ENCODE measurements around the gene OR9Q1. TPM values are rescaled to one million over a fixed set of nuclear protein-coding genes. Genes with fewer than 3 reads are reported as not detected.

The OR9Q1 gene
- total and polyA plus RNA-seq, 2 donors (not counting 1 experiment from before 2014, with no cell fraction given): not detected

DNA sequence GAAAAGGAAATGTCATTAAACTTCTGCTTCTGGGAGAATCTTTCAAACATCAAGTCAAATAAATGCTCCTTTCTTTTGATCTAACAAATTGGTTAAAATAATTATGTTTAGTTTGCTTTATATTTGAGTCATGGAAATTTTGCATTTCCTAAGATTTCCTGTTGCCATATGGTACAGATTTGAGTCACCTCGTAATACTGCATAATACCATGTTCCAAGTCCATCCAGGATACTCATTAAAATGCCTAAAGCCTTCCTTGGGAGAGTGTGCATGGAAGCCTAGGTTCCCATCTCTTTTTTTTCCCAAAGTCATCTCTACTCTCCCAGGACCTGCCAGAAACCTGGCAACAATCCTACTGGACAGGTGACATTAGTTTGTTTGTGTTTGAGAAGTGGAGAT lies 97.4 kb downstream of the OR9Q1 start:
- Histone ChIP-seq H3K9ac (ENCODE audit: insufficient read depth, low read length) (no peak overlapping the region), H3K27me3 (ENCODE audit: control insufficient read depth, insufficient read depth, low read length) (no peaks in the 10 kb centered on the region), H2AFZ (ENCODE audit: low read length) (no peak overlapping the region), H3K4me1 (ENCODE audit: control insufficient read depth, extremely low read depth, insufficient read depth, low read length) (no peaks in the 10 kb centered on the region), H3K27ac (ENCODE audit: insufficient read depth, low read length) (no peak overlapping the region), H3K79me2 (ENCODE audit: control insufficient read depth, insufficient read depth, low read length) (no peaks in the 10 kb centered on the region), H3K36me3 (ENCODE audit: control insufficient read depth, insufficient read depth, low read length) (no peaks in the 10 kb centered on the region), H3K9me3 (ENCODE audit: control insufficient read depth, insufficient read depth, low read depth, low read length) (no peaks in the 10 kb centered on the region), H3K4me2 (ENCODE audit: extremely low read depth, insufficient read depth, low read length) (no peak overlapping the region), H4K20me1 (ENCODE audit: control insufficient read depth, extremely low read depth, insufficient read depth, low read length) (no peaks in the 10 kb centered on the region), H3K4me3 (replicated peaks in 1 of 4; ENCODE audit: control extremely low read depth in 1 of 4, insufficient read depth in 1 of 4, low read depth in 3 of 4, low read length in 4 of 4) (no peak overlapping the region)
- no peak for DNase-seq (ENCODE audit: low read depth in 2 of 2)
- TF ChIP-seq, protein P1, sequence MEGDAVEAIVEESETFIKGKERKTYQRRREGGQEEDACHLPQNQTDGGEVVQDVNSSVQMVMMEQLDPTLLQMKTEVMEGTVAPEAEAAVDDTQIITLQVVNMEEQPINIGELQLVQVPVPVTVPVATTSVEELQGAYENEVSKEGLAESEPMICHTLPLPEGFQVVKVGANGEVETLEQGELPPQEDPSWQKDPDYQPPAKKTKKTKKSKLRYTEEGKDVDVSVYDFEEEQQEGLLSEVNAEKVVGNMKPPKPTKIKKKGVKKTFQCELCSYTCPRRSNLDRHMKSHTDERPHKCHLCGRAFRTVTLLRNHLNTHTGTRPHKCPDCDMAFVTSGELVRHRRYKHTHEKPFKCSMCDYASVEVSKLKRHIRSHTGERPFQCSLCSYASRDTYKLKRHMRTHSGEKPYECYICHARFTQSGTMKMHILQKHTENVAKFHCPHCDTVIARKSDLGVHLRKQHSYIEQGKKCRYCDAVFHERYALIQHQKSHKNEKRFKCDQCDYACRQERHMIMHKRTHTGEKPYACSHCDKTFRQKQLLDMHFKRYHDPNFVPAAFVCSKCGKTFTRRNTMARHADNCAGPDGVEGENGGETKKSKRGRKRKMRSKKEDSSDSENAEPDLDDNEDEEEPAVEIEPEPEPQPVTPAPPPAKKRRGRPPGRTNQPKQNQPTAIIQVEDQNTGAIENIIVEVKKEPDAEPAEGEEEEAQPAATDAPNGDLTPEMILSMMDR (conservative IDR thresholded peaks at IDR 0.05 in 1 of 2, IDR thresholded peaks at IDR 0.05 in 1 of 2; ENCODE audit: low read depth in 1 of 2, low read length in 2 of 2): no peak
- TF ChIP-seq EZH2 (IDR thresholded peaks at IDR 0.05; ENCODE audit: low read length, missing control alignments): no peak

DNA sequence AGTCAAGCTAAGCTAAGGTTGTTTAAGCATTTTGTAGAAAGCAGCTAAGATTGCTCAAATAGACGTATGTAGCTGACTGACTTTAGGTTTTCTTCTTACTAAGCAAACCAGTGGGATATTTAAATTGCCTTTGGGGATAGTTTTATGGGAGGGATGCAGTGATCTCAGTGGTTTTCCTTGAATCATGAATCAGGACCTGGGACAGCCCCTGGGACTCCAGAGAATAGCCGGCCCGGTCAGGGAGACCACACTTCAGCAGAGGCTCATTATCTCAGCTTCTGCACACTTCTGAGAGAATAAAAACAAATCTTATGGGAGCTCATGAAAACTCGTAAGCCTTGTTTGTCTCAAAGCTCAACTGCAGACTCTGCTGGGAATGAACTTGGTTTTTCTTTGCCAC lies 101.8 kb downstream of the OR9Q1 start, which contains the start of gene OR9I1:
TSS of gene OR9I1 (minus strand) at position 62 of the 400 bp plus-strand sequence. CDS start 6,086 bp downstream, outside the sequence.
- Histone ChIP-seq H3K4me3 (replicated peaks in 1 of 4; ENCODE audit: control extremely low read depth in 1 of 4, insufficient read depth in 1 of 4, low read depth in 3 of 4, low read length in 4 of 4) (no peak within 1 kb of the TSS), H3K36me3 (ENCODE audit: control insufficient read depth, insufficient read depth, low read length) (no peaks in the 10 kb centered on the region), H3K27ac (ENCODE audit: insufficient read depth, low read length) (no peak within 1 kb of the TSS), H3K9ac (ENCODE audit: insufficient read depth, low read length) (no peak within 1 kb of the TSS), H3K27me3 (ENCODE audit: control insufficient read depth, insufficient read depth, low read length) (no peaks in the 10 kb centered on the region), H3K4me2 (ENCODE audit: extremely low read depth, insufficient read depth, low read length) (no peak within 1 kb of the TSS), H2AFZ (ENCODE audit: low read length) (no peak within 1 kb of the TSS), H3K9me3 (ENCODE audit: control insufficient read depth, insufficient read depth, low read depth, low read length) (no peaks in the 10 kb centered on the region), H3K79me2 (ENCODE audit: control insufficient read depth, insufficient read depth, low read length) (no peaks in the 10 kb centered on the region), H3K4me1 (ENCODE audit: control insufficient read depth, extremely low read depth, insufficient read depth, low read length) (no peaks in the 10 kb centered on the region), H4K20me1 (ENCODE audit: control insufficient read depth, extremely low read depth, insufficient read depth, low read length) (no peaks in the 10 kb centered on the region)
- TF ChIP-seq, protein P1 (conservative IDR thresholded peaks at IDR 0.05 in 1 of 2, IDR thresholded peaks at IDR 0.05 in 1 of 2; ENCODE audit: low read depth in 1 of 2, low read length in 2 of 2): no peak
- TF ChIP-seq EZH2 (IDR thresholded peaks at IDR 0.05; ENCODE audit: low read length, missing control alignments): no peak
- no peak for DNase-seq (ENCODE audit: low read depth in 2 of 2)

DNA sequence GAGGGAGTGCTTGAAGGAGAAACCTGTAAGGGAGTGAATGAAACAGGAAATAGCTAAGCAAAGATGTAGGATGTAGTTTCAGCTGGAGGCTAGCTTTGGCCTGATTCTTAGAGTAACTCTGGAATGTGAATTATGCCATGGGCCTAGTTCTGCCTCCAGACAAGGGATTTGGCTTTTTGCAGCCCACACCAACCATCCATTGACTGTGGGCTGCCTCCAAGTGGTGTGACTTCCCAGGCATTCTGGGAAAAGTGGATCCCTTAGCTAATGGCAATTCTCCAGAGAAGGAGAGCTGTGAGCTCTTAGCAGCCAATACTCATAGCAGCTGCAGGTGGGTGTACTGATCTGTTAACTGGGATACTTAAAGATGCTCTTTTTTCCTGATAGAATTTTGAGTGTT lies 103.7 kb downstream of the OR9Q1 start:
- H4K20me1 ChIP-seq (ENCODE audit: control insufficient read depth, extremely low read depth, insufficient read depth, low read length): no peaks in the 10 kb centered on the region
- no peak overlapping the region for H3K27ac ChIP-seq (ENCODE audit: insufficient read depth, low read length)
- no peak overlapping the region for H3K4me2 ChIP-seq (ENCODE audit: extremely low read depth, insufficient read depth, low read length)
- no peaks in the 10 kb centered on the region for H3K9me3 ChIP-seq (ENCODE audit: control insufficient read depth, insufficient read depth, low read depth, low read length)
- TF ChIP-seq EZH2 (IDR thresholded peaks at IDR 0.05; ENCODE audit: low read length, missing control alignments): no peak
- TF ChIP-seq, protein P1 (conservative IDR thresholded peaks at IDR 0.05 in 1 of 2, IDR thresholded peaks at IDR 0.05 in 1 of 2; ENCODE audit: low read depth in 1 of 2, low read length in 2 of 2): no peak
- H3K4me1 ChIP-seq (ENCODE audit: control insufficient read depth, extremely low read depth, insufficient read depth, low read length): no peaks in the 10 kb centered on the region
- no peaks in the 10 kb centered on the region for H3K79me2 ChIP-seq (ENCODE audit: control insufficient read depth, insufficient read depth, low read length)
- H3K36me3 ChIP-seq (ENCODE audit: control insufficient read depth, insufficient read depth, low read length): no peaks in the 10 kb centered on the region
- peak in 1 of 2 donors; percentile 1 for DNase-seq (ENCODE audit: low read depth in 2 of 2)
- H2AFZ ChIP-seq (ENCODE audit: low read length): no peak overlapping the region
- H3K9ac ChIP-seq (ENCODE audit: insufficient read depth, low read length): no peak overlapping the region
- H3K4me3 ChIP-seq (replicated peaks in 1 of 4; ENCODE audit: control extremely low read depth in 1 of 4, insufficient read depth in 1 of 4, low read depth in 3 of 4, low read length in 4 of 4): no peak overlapping the region
- no peaks in the 10 kb centered on the region for H3K27me3 ChIP-seq (ENCODE audit: control insufficient read depth, insufficient read depth, low read length)

Data from fibroblast of lung (primary cell).